RPMI8226 (cell line): ENCODE data around the gene DBH.

ENCODE experiments used
- DNase-seq: peaks from one replicate; pipeline ENCODE4 v3.0.0-alpha.2; 2015

The DBH gene

DNA sequence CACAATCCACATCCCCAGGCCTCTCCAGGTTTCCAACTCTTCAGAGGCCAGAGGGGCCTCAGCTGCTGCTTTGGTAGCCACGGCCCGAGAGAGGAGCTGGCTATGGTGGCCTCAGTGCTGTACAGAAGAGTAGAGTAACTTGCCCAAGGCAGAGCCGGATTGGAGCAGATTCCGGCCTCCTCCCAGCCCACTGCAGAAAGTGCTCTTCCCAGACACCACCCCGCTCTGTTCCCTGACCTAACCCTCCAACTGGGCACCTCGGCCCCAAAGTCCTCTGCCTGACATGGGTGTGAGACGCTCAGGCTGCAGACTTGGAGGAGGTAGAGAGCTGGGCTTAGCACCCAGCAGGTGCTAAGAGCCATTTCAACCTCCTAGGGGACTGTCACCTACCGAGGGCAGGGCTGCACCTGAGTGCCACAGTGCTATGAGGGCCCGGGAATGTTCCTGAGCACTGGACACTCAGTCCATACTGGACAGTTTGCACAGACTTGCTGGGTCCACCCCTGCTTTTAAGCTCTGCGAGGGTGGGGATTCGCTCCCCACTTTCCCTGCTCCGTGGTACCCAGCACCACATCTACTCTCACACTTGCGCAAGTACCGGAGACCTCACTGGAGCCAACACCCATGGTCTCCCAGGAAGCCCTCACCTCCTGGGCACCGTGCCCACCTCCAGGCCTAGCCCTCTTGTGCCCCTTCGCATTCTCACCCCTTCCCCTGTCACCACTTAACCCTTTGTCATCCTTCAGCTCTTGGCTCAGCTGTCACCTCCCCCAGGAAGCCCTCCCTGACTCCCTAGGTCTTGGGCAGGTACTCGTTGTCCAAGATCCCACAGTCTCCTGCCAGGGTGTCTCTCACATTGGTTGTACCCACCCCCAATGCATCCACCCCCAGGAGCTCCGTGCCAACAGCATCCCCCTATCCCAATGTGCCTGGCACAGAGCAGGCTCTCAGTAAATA is 49.8 kb downstream of the DBH start:
- DNase-seq, result no peak

DNA sequence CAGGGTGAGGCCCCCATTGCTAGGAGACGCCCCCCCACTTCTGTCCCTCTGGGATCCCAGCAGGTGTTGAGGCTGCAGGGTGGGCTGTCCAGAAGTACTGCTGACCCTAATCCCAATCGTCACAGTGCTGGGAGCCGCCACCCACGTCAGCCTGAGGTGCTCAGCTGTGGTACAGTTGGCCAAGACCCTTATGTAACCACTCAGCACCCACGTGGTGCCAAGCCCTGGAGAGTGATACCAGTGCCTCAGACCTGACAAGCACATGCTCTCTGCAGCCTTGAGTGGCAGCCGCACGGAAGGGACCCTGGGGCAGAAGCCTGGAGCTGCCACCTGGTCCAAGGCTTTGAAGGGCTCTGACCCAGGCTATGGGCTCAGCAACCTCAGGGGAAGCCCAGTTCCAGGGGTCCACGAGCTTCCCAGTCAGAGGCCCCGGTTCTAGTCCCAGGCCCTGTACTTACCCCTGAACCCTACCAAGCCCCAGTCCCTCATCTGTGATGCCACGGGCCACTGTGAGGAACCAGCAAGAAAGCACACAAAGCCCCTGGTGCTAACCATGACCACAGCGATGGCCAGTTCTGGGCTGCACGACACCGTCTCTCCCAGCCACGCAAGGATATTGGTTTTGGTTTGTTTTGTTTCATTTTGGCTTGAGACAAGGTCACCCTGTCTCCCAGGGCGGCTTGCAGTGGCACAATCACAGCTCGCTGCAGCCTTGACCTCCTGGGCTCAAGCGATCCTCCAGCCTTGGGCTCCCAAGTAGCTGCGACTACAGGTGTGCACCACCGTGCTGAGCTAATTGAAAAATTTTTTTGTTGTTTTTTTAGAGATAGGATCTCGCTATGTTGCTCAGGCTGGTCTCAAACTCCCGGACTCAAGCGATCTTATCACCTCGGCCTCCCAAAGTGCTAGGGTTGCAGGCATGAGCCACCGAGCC is 50.7 kb downstream of the DBH start:
- DNase-seq, result no peak

DNA sequence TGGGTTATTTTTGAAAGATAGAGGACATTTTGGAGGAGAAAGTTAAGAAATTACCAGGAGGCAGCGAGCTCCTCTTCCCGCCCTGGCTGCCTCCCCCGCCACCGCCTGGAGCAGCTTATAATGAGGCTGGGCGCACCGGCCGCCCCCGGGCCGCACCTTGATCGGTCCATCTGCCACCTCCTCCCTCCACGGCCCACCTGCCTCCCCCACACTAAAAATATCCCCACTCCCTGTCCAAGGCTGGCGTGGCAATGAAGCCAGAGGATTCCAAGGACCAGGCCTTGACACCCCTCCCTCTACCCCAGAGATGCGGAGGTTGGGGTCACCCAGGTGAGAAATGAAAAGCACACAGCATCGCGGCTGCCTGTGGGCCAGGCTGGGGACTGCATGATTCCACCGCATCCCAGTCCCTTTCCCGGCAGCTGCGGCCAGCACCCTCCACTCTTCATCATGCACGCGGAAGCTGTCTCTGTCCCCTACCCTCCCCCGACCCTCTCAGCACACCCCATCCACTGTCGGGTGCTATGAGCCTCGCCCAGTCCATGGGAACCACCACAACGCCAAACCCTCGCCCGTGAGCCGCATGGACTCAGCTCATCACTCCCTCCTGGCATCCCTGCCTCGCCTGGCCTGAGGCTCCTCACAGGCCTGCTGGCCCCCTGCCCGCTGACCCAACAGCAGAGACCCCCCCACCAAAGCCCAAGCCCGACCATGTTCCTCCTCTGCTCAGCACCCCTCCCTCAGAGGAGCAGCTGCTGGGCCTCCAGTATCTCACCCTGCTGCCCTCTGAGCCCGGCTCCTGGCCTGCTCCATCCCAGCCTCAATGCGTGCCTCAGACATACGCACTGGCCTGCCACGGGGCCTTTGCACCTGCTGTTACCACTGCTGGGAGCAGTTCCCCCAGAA is 51.9 kb downstream of the DBH start:
- no peak for DNase-seq

DNA sequence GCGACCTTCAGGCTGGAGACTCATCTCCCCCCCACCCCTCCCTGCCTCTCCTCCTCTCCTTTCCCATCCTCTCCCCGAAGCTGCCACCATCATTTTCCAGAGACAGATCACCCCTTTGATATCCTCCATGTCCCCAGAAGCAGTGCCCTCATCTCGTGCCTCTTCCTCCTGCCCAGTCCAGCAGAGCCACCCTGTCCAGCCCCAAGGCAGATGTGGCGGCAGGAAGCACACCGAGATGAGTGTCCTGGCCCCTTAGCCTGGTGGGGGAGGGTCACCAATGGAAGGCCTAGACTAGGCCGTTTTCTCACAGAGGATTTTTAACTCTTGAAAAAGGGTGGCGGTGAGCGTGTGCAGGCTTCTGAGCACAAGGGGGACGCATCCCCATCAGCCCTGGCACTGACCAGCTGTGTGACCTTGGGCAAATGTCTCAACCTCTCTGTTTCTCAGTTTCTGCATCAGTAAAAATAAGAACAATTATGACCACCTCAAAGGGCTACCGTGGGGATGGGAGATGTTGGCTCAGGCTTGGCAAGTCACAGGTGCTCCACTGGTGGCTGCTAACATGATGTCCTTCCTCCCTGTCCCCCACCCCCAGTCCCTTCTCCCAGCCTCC is 53.1 kb downstream of the DBH start:
- DNase-seq, result no peak

DNA sequence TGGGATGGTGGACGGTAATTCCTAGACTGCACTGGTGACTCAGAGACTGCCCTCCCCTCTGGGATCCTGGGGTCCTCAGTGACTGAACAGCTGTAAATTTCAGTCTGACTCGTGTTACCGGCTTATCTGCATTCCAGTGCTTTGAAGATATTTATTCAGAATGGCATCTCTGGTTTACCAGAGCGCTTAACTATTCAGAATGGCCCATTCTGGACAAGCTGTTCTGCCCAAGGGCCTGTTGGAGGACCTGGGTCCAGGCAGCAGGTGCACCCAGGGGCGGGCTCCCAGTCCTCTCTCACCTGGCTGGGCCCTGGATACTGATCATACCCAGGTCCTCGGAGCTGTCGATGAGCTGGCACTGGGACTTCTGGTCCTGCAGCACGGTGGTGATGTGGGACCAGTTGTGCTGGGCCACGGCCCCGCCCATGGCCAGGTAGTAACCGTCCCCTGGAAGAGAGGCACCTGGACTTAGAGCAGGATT is 54.0 kb downstream of the DBH start:
- DNase-seq, result no peak

DNA sequence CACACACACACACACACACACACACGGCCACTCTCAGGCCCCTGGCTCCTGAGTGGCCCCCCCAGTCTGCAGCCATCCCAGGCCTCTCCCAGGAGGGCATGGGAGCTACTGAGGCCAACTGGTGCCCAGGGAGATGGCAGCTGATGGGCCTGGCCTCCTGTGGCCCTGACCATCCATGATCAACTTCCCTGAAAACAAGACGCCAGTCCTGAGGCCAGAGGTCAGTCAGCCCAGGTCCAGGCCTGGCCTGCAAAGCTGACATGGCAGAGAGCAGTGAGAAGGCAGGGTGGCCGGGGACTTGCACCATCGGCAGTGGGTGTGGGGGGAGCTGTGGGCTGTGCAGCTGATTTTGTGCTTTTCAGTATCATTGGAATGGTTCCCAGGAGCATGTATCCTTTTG is 55.0 kb downstream of the DBH start:
- DNase-seq, result no peak

DNA sequence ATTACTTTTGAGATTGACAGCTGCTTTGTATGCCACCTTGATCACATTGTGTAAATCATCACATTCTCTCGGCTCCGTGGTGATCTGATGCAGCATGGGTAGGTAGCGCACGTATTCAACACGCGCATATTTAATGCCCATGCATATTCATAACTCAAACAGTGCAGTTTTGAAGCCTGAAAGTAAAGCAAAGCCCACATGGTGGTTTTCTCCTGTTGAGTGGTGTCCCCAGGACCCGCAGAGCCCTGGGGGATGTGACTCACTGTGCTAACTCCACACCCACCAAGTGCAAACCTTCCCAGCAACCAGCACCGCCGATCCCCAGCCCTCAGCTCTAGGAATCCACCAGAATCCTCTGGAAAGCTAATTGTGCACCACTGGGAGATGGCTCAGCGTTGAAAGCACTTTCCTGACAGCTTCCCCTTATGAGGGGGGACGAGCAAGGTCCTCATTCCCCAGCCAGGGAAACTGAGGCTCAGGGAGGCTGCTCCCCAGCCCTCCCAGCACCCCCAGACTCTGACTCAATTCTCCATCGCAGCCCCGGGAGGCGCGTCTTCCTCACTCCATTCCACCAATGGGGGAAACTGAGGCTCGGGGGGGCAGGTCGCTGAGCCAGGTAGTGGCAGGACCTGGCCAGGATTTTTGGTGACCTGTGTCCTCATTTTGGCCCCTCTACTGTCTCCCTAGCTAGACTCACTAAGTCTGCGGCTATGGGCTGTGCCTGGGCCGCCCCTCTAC is 55.6 kb downstream of the DBH start:
- no peak for DNase-seq

DNA sequence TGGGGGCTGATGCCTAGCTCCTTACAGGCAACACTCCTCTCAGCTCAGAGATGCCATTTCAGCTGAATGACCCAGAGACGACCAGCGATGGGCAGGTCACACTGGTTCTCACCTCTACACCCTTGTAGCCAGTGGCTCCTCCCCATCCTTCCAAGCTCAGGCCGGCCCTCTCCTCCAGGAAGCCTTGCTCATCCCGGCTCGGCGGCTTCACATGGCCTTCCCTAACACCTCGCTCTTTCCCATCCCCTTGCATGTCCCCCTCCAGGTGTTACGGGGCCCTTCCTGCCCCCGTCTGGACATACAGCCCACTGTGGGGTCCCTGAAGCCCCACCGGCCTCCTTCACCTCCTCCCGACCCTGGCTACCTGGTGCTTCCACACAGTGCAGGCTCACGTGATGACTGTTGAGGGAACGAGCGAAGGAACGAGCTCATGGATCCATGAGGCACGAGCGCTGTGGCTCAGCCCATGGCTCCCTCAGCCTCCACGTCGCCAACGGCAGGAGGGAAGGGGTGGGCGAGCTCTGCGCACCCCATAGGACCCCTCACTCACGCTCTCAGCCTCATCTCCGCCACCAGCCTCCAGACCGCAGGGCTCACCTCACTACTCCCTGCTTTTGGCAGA is 56.3 kb downstream of the DBH start:
- no peak for DNase-seq

DNA sequence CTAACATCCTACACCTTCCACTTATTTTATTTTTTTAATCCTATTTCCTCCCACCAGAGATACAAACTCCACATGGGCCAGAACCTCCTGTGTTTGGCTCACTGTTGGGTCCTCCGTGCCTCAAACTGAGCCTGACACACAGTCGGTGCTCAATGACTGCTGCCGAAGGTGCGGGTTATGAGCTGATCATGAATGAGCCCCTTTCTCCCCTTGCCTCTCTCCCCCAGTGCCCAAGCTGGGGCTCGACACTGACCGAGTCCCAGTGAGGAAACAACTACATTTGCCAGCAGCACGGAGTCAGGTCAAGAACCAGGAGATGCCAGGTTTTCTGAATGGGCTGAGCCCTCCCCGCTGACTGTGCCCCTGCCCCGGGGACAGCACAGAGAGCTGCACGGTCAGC is 57.0 kb downstream of the DBH start:
- DNase-seq, result no peak

DNA sequence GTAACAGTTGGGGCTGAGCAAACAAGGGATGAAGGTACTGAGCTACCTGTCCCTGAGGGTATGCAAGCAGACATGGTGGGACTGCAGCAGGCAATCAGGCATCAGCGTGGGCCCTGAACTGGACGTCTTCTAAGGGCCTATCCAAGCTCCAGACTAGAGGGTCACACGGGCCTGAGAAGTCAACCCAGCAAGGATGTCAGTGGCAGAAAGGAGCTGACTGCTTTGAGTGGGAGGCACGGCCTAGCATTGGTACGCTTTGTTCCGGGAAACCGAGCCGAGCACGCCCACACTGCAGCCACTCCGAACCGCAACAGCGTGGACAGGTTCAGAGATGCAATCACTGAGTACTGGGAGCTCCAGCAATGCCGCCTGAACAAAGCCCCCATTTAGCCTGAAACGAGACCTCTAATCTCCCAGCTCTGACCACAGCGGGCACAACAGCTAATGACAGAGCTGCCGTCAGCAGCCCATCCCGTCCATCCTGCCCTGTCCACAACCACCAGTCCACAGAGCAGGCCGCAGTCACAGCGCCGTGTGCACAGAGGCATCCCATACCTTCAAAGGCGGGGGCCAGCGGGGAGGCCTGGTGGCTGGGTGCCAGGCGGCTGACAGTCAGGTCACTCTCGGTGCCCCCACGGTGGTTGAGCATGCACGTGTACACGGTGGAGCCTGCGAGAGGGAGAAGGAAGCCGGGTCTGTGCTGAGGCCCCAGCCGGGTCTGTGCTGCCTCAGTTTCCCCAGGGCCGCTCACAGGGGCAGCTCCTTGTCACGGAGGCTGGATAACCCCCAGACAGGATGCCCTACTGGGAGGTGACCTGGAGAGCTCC is 57.8 kb downstream of the DBH start:
- DNase-seq, result no peak

DNA sequence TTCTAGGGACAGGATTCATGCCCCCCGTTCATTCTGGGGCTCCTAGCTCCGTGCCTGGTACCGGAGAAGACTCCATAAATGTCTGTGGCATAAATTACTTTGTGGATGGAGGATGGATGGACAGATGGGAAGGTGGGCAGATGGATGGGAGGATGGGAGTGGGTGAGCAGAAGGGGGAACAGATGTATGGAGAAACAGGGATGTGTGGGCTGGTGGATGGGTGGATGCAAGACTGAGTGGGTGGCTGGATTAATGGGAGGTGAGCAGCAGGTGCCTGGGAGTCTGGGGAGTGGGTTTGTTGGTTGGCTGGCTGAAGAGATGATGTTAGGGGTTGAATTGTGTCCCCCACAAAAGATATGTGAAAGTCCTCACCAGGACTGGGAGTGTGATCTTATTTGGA is 58.5 kb downstream of the DBH start:
- no peak for DNase-seq

DNA sequence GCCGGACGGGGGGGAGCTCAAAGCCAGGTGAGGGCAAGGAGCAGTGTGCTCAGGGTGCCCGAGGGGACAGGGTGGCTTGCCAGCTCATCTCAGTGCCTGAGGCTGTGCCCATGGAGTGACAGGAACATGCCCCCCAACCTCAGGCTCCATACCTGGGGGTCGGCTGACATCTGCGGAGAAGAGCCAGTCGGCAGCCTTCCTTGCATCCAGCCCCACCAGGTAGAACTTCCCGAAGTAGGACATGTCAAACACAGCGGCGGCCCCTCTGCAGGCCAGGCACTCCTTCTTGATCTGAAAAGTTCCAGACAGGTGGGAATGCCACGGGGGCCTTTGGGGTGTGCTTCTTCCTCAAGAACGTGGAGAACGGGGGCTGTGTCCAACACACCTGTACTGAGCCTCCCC is 59.9 kb downstream of the DBH start:
- no peak for DNase-seq

DNA sequence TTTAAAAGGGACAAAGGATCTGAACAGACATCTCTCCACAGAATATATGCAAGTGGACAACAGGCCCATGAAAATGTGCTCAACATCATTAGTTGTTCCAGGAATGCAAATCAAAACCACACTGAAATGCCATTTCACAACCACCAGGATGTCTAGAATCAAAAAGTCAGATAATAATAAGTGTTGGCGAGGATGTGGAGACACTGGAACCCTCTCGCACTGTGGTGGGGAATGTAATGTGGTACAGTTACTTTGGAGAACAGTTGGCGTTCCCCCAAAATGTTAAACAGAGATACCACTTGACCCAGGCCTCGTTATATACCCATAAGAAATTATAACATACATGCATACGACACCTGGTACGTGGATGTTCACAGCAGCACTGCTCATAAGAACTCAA is 63.4 kb downstream of the DBH start:
- no peak for DNase-seq

DNA sequence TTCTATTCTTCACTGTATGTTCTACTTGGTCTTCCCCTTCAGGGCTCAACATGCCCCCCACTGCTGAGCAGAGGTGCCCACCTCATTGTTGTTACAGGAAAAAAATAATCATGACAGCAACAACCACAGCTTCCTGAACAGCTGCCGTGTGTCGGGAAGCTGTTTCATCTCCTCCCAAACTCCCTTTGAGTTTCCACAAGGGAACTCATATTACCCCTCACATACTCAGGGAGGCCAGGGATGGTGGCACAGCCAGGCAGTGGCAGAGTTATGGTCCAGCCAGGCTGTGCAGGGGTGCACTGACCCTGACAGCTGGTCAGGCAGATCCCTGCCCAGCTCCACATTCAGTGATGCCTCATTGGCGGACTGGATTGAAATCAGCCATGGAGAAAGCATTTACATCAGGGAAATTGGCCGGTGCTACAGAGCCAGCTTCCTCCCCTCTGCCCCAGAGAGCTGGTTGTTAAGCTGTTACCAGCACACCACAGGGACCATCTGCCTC is 64.7 kb downstream of the DBH start:
- no peak for DNase-seq

DNA sequence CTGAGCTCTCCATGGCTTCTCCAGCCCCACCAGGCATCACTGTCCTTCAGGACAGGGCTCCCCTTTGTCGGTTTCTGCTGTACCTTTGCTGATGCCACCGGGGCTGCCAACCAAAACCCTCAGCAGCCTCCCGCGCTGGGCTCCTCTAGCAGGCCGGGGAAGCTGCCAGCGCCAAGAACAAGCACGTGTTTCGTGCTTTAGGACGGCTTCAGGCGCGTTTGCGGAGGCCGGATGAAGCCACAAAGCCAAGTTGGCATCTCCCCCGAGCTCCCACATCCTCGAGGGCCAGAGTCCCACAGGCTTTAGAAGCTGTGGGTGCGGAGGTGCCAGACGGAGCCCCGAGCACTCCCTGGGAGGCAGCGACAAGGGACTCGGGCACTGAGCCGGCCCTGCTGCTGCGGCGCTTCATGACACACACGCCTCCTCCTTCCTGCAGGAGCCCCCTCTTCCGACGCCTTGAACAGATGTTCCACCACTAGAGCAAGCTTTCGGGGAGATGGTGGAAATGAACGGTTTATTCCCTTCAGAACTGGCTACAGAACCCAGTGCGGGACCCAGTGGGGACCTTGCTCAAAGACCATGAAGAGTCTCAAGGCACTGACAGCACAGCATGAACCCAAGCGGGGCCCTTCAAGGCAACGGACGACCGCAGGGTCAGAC is 65.3 kb downstream of the DBH start:
- DNase-seq, result no peak

DNA sequence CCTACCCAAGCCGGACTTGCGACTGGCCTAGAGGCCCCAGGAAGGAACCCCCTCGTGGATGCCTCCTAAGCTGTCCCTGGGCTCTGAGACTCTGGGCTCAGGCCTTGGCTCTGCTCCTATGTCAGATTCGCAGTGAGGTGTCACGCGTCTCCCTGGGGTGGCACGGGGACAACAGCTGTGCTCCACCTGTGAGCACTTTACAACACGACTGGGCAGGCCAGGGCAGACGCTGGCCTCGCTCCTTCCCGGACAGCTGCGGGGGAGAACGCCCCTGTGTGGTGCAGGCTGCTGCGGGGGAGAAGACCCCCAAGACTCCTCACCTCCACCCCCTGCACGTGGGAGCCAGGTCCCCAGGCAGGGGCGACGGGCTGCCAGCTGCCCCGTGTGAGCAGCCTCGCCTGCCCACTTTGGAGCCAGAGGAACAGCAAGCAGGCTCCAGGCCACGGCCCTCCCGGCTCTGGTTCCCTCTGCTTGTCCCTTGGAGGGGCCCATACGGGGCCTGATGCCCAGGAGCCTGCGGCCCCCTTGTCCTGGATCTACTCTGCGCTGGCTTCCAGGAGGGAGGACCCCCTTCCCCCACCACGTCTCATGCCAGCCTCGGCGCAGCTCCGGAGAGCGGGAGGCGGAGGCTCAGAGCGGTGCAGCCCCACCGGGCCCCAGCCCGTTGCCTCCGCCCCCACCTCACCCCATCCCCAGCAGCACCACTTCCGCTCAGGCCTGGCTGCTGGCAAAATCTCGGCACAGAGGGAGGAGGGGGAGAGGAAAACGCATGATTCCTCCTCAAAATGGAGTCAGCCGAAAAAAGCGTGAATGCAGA is 66.0 kb downstream of the DBH start:
- peak; percentile 78 for DNase-seq

DNA sequence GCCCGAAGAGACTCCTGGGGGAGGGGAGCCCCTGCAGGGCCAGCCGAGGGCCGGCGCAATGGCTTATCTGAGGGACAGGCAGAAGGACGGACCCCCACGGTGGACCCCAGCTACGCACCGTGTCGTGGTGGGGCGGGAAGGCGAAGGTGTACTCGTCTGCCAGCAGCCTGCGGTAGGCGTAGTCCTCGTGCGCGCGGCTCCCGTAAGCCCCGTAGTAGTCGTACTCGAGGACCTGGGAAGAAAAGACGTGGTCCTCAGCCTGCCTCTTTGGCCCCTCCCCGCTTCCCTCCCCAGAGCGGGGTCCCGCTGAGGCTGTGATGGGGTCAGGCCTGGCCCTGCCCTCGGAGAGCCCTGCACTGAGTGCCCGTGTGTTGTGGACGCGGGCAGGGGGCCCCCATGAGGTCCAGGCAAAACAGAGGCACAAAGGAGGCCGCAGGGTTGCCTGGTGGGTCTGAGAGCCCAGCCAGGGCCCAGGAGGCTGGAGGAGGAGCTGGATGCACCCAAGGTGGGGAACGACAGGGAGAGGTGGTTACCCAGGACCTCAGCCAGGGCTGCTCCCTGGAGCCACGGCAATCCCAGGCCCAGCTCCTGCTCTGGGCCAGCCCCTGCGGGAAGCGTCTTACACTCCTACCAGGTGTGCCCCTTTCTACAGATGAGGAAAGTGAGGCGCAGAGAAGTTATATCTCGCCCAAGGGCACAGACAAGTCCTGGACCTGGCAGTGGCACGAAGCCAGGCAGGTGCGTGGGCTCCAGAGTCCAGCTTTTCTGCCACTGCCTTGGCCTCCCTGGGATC is 66.8 kb downstream of the DBH start:
- DNase-seq, result peak; percentile 55
